GM19372 (cell line): ENCODE data around the gene RAD18.

Experiments used
- ATAC-seq: cut with Tn5 transposase; IDR thresholded peaks from one replicate; pipeline ENCODE4 v1.9.1; 2021; ENCODE audit warnings: mild to moderate bottlenecking, low read depth, moderate library complexity; ENCODE audit not compliant: unreplicated experiment

RAD18 gene

GRCh38 chr3:8909160-8909559, 54.1 kb downstream of the RAD18 start:
- ATAC-seq, result no peak

GRCh38 chr3:8903191-8903590, 60.1 kb downstream of the RAD18 start:
- ATAC-seq, result no peak

DNA sequence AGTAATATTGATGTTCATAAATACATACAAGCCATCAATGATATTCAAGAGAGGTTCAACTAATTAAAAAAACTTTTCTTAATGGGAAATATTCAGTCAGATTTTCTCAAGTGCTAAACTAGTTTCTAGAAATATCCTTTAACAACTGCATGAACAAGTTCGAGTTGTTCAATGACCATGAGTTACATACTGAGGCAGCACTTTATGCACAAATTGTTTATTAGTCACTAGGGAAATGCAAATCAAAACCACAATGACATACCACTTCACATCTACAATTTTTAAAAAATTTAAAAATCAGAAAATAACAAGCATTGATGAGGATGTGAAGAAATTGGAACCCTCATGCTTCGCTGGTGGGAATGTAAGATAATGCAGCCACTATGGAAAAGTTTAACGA, 62.4 kb downstream of the RAD18 start:
- no peak for ATAC-seq

DNA sequence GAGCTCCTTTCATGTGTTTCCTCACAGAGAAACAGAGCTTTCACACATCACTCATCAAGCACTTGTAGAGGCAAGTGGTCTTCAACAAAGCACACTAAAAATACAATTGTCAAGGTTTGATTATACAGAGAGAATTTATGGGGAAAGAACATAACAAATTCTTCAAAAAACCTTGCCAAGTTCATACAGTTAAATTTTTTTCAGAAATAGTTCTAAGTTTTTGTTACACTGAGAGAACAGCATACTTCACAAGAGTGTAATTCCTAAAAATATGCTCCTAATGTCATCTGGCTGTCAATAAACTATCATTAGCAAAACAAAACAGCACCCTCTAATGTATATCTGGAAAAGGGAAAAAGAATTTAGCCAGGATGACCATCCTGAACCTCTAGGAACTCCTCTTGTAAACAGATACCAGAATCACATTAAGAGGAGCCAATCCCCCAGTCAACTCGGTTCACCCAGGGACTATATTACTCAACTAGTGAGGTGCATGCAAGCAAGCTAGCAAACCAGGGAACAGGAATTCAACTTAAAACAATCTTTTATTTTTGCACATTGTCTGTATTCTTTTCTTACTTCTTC, 63.3 kb downstream of the RAD18 start:
- ATAC-seq, result no peak

DNA sequence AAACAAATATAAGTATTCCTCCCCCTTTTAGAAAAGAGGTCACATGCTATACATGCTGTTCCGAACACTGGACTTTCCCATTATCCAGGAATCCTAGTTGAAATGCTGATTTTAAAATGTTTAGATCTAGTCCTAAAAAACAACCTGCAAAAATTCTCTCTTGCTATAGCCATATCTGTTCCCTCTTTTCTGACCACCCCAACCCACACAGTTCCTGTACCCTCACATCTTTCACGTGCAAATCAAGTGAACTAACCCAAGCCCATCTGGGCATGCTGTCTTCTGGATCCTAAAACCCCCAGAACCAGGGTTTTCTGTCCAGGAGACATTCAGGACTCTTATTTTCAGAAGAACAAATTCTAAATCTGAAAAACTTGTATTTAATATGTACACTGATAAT, 67.4 kb downstream of the RAD18 start:
- no peak for ATAC-seq

DNA sequence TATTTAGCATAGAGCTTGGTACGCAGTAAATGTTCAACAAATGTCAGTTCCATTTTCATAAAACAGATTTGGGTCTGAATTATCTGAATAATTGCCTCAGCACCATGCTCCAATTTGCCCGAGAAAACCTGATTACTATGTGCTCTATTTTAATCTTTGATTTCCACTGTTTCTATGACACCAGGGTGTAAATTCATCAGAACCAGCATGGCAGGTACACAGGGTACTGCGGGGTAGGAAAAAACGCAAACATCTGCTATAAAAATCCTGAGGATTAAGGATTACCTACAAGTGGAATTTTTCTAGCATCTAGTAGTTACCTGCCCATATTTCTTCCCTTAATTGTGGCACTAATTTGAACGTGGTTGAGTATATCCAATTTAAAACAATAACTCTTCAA, 70.3 kb downstream of the RAD18 start:
- no peak for ATAC-seq

DNA sequence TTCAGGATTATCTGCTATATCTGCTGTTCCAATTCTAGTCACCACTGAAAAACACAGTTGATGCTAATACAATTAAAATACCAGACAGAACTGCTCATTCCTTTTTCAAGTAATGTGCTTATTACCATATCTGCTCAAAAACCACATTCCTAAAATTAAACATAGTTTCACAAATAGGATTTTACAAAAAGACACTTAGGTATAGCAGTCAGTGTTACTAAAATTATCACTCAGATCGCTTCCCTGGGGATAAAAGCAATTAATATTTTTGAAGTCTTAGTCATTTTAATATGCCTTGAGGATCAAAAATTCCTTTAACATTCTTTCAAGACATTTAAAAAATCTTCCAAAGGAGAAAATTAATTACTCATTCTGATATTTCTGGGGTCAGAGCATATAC, 71.5 kb downstream of the RAD18 start:
- no peak for ATAC-seq

DNA sequence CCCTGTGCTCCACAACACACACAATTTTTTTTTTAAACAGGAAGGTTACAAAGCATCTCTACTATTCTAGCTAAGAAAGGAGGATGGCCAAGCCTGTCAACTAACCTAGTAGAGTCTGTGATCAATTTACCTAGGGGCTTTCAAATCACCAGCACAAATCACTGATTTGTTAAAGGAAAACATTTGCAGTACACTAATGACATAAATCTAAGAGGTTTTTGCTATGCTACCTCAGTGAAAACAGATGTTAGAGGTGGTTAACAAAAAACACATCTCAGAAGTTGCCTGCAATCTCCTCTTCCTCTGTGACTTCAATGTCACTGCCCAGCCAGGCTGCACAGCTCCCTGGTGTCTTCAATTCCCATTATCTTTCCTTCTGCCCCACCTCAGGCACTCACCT, 72.0 kb downstream of the RAD18 start:
- ATAC-seq, result no peak

DNA sequence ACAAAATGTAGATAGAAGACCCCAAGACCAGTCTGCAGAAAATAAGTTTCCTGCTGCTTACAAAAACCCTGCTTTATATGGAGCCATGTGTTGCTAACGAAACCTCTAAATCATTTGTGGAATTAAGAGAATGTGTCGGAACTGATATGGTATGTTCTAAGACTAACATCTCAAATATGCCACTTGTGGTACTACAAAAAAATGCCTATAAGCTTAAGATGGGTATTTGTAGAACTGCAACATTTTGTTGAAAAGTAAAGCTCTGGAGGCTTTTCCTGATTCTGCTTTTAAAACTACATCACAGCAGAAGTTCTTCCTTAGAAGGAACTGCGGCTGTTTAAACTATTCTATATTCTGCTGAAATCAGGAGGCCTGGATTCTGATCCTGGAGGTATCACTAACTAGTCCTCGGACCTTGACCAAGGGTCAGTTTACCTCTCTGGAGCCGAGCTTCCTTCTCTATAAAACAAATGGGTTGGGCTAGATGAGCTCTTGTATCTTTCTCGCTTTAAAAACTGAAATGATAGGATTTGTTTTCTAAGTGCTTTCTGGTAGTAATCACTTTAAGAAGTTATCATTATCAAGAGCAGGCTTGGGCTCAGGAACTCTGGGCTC, 74.9 kb downstream of the RAD18 start:
- ATAC-seq, result no peak

GRCh38 chr3:8887435-8888300, 75.6 kb downstream of the RAD18 start:
- no peak for ATAC-seq

DNA sequence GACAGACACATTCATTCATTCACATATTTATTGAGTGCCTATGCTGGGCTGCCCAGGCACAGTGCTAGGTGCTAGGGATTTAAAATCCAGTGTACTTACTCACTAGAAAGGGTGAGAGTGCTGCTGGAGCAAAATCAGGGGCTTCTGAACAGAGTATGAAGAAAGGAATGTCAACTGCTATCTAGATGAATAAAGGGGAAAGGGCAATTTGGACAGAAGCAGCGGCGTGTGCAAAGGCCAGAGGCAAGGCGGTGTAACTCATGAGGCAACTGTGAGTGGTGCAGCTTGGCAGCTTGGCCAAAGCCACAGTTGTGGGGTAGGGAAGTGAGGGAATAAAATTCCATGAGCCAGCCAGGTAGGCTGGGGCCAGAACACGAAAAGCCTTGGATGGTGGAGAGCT, 76.7 kb downstream of the RAD18 start:
- ATAC-seq, result no peak

DNA sequence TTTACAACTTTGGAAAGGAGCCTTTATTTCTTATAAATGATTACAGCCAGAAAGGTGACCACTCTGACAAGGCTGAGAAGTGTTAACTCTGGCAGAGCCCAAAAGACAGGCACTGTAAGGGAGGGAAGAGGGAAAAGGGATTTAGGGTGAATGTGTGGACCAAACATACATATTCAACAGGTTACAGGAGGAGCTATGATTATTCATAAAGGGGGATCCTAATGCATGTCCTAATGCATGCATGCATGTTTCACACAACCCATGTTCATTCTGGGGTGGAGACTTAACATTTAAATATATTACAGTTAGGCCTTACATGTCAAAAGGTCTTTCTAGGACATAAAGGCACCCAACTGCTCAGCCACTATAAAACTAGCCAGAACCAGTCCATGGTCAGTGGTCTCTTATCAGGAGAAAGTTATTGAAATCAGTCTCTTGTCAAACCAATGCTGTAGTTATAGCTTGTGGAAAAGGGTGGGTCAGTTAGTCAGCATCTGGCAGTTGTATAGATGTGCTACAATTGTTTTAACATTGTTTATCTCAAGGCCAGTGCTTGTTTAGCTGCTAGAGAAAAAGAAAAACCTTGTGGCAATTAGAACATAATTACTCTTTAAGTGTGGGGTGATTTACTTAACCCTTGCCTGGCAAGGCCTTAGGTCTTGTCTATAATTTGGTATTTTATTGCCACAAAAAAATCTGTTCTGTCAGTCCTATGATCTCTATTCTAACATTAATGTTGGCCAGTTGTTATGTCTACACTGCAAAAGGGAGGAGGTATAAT, 77.5 kb downstream of the RAD18 start:
- ATAC-seq, result no peak

- ATAC-seq, result no peak
Measured at GRCh38 chr3:8884630-8885290, 78.5 kb downstream of the RAD18 start.

DNA sequence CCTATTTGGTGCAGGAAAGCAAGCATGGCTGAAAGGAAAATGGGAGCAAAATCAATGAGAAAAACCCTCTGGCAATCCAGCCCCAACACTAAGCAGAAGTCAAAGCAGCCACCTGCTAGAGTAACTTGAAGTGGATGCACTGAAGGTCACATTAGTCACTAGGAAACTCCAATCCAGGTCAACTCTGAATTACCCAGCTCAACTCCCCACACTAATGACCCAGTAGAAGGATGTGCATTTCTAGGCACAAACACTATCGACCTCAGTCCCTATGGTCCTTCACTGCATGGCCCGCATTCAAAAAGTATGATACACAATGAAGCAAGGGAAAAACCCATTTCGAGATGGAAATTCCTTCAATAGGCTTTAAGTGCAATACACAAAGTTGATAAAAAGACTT, 80.6 kb downstream of the RAD18 start:
- ATAC-seq, result no peak

DNA sequence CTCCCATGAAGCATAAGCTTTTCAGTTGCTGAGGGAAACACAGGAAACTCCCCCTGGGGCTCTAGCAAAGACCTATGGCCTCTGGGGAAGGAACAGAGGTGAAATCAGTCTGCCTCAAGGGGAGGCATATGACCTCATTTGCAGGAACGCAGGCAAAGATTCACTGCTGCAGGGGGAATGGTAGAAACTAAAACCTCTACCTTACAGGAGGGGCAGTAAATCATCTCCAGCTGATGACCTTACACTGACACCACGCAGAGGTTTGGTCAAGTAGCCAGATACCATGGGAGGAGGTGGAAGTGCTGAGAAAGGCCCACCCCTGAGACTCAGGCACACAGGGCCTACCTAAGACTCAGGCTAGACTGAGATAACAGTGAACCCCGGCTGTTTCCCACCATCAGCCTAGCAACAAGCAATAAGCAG, 81.1 kb downstream of the RAD18 start:
- ATAC-seq, result no peak

DNA sequence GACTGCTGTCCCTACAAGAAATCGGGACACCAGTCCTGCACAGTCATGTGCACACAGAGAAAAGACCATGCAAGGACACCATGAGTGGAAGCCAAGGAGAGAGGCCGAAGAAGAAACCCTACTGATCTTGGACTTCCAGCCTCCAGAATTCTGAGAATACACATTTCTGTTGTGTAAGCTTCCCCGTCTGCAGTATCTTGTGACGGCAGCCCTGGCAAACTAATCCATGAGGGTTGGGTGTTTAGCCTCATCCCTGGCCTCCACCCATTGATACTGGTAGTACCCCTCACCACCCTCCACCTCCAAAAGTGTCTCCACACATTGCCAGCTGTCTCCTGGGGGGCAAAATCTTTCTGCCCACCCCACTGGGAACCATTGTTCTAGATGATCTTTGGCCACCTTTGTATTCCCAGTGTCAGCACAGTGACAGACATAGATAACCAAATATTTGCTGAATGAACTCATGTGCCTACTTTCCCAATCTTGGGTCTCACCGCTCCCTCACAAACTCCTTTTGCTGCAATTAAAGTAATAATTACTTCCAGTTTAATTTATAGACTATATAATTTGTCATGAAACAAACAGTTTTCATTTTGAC, 83.8 kb downstream of the RAD18 start:
- ATAC-seq, result no peak

DNA sequence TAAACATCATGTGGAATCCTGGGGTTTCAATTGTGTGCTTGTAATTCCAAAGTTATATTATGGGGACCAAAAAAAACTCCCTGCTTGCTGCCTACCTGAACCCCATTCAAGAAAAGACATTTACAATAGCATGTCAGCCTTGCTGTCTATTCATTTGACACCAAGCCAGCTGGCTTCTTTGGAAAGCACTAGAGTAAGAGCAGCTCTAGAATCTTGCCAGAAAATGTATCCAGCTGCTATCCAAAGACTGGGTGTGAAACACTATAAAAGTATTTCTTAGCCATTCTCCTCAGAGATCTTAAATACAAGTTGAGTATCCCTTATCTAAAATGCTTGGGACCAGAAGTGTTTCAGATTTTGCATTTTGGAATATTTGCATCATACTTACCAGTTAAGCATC, 87.4 kb downstream of the RAD18 start:
- ATAC-seq, result no peak

GRCh38 chr3:8873740-8874139, 89.5 kb downstream of the RAD18 start:
- ATAC-seq, result no peak

- ATAC-seq, result no peak
Measured at GRCh38 chr3:8872261-8872660, 91.0 kb downstream of the RAD18 start.

- no peak for ATAC-seq
Measured at GRCh38 chr3:8871306-8871705, 92.0 kb downstream of the RAD18 start.
